Measurements from ENCODE around the gene RALA.

GRCh38 chr7:39673868-39674267 is 50.5 kb downstream of the RALA start:
- TF ChIP-seq POLR2AphosphoS5 (IDR thresholded peaks at IDR 0.05; ENCODE audit: low read depth, low read length) = no peak
- TF ChIP-seq POLR2A (IDR thresholded peaks at IDR 0.05; ENCODE audit: low read depth, low read length) = no peak
- TF ChIP-seq TAF1 (IDR thresholded peaks at IDR 0.05; ENCODE audit: low read depth, low read length) = no peak
- TF ChIP-seq SPI1 (IDR thresholded peaks at IDR 0.05; ENCODE audit: low read depth, low read length) = no peak
- no peak for TF ChIP-seq POU2F2 (IDR thresholded peaks at IDR 0.05; ENCODE audit: low read depth, low read length)
